Adipocyte (in vitro differentiated cells): ENCODE measurements around the gene ANTXR1.

ENCODE experiments used
- DNase-seq: peaks from one replicate; pipeline ENCODE4 v3.0.0-alpha.2; 2015; ENCODE audit warnings: low read depth
- H3K27me3 ChIP-seq: replicated peaks from 2 replicates; pipeline ENCODE4 v1.7.0; 2013; ENCODE audit warnings: mild to moderate bottlenecking, low read length, moderate library complexity; ENCODE audit not compliant: control insufficient read depth, insufficient read depth
- H3K36me3 ChIP-seq: 2 replicates; pipeline ENCODE4 v1.7.0; 2013; ENCODE audit warnings: low read length, mild to moderate bottlenecking, moderate library complexity; ENCODE audit not compliant: control insufficient read depth, insufficient read depth, severe bottlenecking
- H3K4me1 ChIP-seq: 2 replicates; pipeline ENCODE4 v1.7.0; 2013; ENCODE audit warnings: mild to moderate bottlenecking, low read length, moderate library complexity; ENCODE audit not compliant: control insufficient read depth, insufficient read depth
- H3K4me3 ChIP-seq: 2 replicates; pipeline ENCODE4 v1.7.0; 2013; ENCODE audit warnings: mild to moderate bottlenecking, low read length, moderate library complexity
- H3K9ac ChIP-seq: 2 replicates; pipeline ENCODE4 v1.7.0; 2013; ENCODE audit warnings: mild to moderate bottlenecking, low read length, moderate library complexity
- H3K9me3 ChIP-seq: 2 replicates; pipeline ENCODE4 v1.7.0; 2013; ENCODE audit warnings: mild to moderate bottlenecking, low read length, moderate library complexity; ENCODE audit not compliant: control insufficient read depth

ANTXR1 gene

GRCh38 chr2:69036926-69037325 lies 23.9 kb downstream of the ANTXR1 start:
- no peak overlapping the region for H3K9ac ChIP-seq
- H3K4me3 ChIP-seq, result no peak overlapping the region
- peaks cover 4% of the 10 kb centered on the region for H3K36me3 ChIP-seq
- DNase-seq, result no peak
- no peaks in the 10 kb centered on the region for H3K27me3 ChIP-seq
- H3K9me3 ChIP-seq, result no peaks in the 10 kb centered on the region
- H3K4me1 ChIP-seq, result peaks cover 35% of the 10 kb centered on the region

- peaks cover 19% of the 10 kb centered on the region for H3K4me1 ChIP-seq
- H3K27me3 ChIP-seq, result no peaks in the 10 kb centered on the region
- H3K9me3 ChIP-seq, result no peaks in the 10 kb centered on the region
- no peak overlapping the region for H3K9ac ChIP-seq
- H3K4me3 ChIP-seq, result peak overlapping the region; percentile 42
- H3K36me3 ChIP-seq, result peaks cover 46% of the 10 kb centered on the region
- DNase-seq, result no peak
These were observed 28.2 kb downstream of the ANTXR1 start for GRCh38 chr2:69041214-69041613.

GRCh38 chr2:69043736-69044400 lies 30.9 kb downstream of the ANTXR1 start:
- Histone ChIP-seq H3K4me3 (no peak overlapping the region), H3K36me3 (peaks cover 49% of the 10 kb centered on the region), H3K4me1 (peaks cover 24% of the 10 kb centered on the region), H3K9me3 (no peaks in the 10 kb centered on the region), H3K27me3 (no peaks in the 10 kb centered on the region), H3K9ac (no peak overlapping the region)
- no peak for DNase-seq

- H3K27me3 ChIP-seq, result no peaks in the 10 kb centered on the region
- H3K36me3 ChIP-seq, result peaks cover 45% of the 10 kb centered on the region
- H3K9me3 ChIP-seq, result no peaks in the 10 kb centered on the region
- DNase-seq, result peak; percentile 63
- no peak overlapping the region for H3K4me3 ChIP-seq
- H3K9ac ChIP-seq, result no peak overlapping the region
- H3K4me1 ChIP-seq, result peaks cover 14% of the 10 kb centered on the region
These were observed 33.3 kb downstream of the ANTXR1 start for GRCh38 chr2:69046221-69046662.

GRCh38 chr2:69047625-69048145 lies 34.7 kb downstream of the ANTXR1 start:
- H3K4me1 ChIP-seq, result peaks cover 9% of the 10 kb centered on the region
- H3K36me3 ChIP-seq, result peaks cover 37% of the 10 kb centered on the region
- DNase-seq, result no peak
- H3K9ac ChIP-seq, result no peak overlapping the region
- no peaks in the 10 kb centered on the region for H3K9me3 ChIP-seq
- no peak overlapping the region for H3K4me3 ChIP-seq
- no peaks in the 10 kb centered on the region for H3K27me3 ChIP-seq

GRCh38 chr2:69050802-69051201 lies 37.8 kb downstream of the ANTXR1 start:
- Histone ChIP-seq H3K4me3 (no peak overlapping the region), H3K36me3 (peaks cover 7% of the 10 kb centered on the region), H3K27me3 (no peaks in the 10 kb centered on the region), H3K9ac (no peak overlapping the region), H3K4me1 (peaks cover 33% of the 10 kb centered on the region), H3K9me3 (no peaks in the 10 kb centered on the region)
- DNase-seq, result no peak

GRCh38 chr2:69053416-69053965 lies 40.5 kb downstream of the ANTXR1 start:
- no peaks in the 10 kb centered on the region for H3K9me3 ChIP-seq
- no peak overlapping the region for H3K4me3 ChIP-seq
- no peaks in the 10 kb centered on the region for H3K27me3 ChIP-seq
- peak; percentile 57 for DNase-seq
- H3K4me1 ChIP-seq, result peaks cover 30% of the 10 kb centered on the region
- H3K9ac ChIP-seq, result no peak overlapping the region
- H3K36me3 ChIP-seq, result no peaks in the 10 kb centered on the region

- peaks cover 30% of the 10 kb centered on the region for H3K4me1 ChIP-seq
- no peak for DNase-seq
These were observed 41.5 kb downstream of the ANTXR1 start for GRCh38 chr2:69054431-69054830.

GRCh38 chr2:69055688-69056470 lies 42.9 kb downstream of the ANTXR1 start:
- Histone ChIP-seq H3K4me3 (no peak overlapping the region), H3K9me3 (no peaks in the 10 kb centered on the region), H3K36me3 (no peaks in the 10 kb centered on the region), H3K9ac (no peak overlapping the region), H3K4me1 (peaks cover 37% of the 10 kb centered on the region), H3K27me3 (no peaks in the 10 kb centered on the region)
- no peak for DNase-seq

More at GRCh38 chr2:69054431-69054830, 41.5 kb downstream of the ANTXR1 start:
- no peaks in the 10 kb centered on the region for H3K36me3 ChIP-seq
- no peaks in the 10 kb centered on the region for H3K9me3 ChIP-seq
- H3K27me3 ChIP-seq, result no peaks in the 10 kb centered on the region
- H3K9ac ChIP-seq, result no peak overlapping the region
- peak overlapping the region; percentile 12 for H3K4me3 ChIP-seq

- Histone ChIP-seq H3K9ac (no peak overlapping the region), H3K4me1 (peaks cover 53% of the 10 kb centered on the region), H3K27me3 (no peaks in the 10 kb centered on the region), H3K4me3 (no peak overlapping the region), H3K36me3 (no peaks in the 10 kb centered on the region), H3K9me3 (no peaks in the 10 kb centered on the region)
- DNase-seq, result no peak
These were observed 44.7 kb downstream of the ANTXR1 start for GRCh38 chr2:69057660-69058059.

GRCh38 chr2:69059731-69060290 lies 46.8 kb downstream of the ANTXR1 start:
- H3K9ac ChIP-seq, result no peak overlapping the region
- no peak overlapping the region for H3K4me3 ChIP-seq
- peaks cover 34% of the 10 kb centered on the region for H3K4me1 ChIP-seq
- DNase-seq, result no peak
- no peaks in the 10 kb centered on the region for H3K27me3 ChIP-seq
- no peaks in the 10 kb centered on the region for H3K36me3 ChIP-seq
- no peaks in the 10 kb centered on the region for H3K9me3 ChIP-seq
